ENCODE results near the gene CAPNS2.

The CAPNS2 gene

DNA sequence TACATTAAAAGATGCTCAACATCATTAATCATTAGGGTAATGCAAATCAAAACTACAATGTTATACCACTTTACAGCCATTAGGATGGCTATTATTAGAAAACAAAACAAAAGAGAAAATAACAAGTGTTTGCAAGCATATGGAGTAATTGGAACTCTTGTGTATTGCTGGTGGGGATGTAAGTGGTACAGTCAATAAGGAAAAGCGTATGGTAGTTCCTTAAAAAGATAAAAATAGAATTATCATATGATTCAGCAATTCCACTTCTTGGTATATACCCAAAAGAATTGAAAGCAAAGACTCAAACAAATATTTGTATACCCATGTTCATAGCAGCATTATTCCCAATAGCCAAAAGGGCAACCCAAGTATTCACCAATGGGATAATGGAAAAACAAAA is 1.4 kb upstream of the CAPNS2 start:
- no peak for TF ChIP-seq CTCF (conservative IDR thresholded peaks at IDR 0.05; ENCODE audit: low read depth, low read length)
- H3K4me3 ChIP-seq (ENCODE audit: low read length), result no peak overlapping the region
- no peak for DNase-seq (ENCODE audit: low read depth)

DNA sequence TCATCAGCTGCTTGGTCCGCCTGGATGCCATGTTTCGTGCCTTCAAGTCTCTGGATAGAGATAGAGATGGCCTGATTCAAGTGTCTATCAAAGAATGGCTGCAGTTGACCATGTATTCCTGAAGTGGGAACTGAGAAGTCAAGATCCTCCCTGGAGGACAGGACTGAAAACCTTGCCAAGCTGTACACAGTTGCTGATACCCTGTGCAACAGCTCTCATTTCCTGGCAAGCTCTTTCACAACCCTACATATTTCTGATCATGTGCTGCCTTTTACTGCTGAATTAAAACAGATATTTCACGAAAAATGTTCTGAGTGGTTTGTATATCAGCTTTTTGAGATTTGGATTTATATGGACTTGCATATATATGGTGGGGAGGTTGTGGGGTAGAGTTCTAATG is 898 bp downstream of the CAPNS2 start:
- no peak overlapping the region for H3K4me3 ChIP-seq (ENCODE audit: low read length)
- TF ChIP-seq CTCF (conservative IDR thresholded peaks at IDR 0.05; ENCODE audit: low read depth, low read length), result no peak
- DNase-seq (ENCODE audit: low read depth), result no peak

DNA sequence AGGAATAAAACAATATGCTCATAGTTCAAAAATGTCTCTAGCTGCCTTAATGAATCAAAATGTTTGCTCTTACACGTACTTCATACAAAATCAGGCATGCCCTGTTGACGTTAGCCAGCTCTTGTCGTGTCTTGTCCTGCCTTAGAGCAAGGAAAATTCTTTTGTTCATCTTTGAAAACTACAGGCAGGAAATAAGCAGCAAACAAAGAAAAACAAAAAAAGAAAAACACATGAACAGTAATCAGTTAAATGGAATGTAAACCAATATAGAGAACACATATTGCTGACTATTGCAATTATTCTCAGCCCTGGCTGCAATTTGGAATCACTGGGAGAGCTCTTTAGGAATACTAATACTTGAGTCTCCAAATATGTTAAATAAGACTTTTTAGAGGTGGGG is 1.7 kb downstream of the CAPNS2 start:
- DNase-seq (ENCODE audit: low read depth), result no peak
- no peak for TF ChIP-seq CTCF (conservative IDR thresholded peaks at IDR 0.05; ENCODE audit: low read depth, low read length)

DNA sequence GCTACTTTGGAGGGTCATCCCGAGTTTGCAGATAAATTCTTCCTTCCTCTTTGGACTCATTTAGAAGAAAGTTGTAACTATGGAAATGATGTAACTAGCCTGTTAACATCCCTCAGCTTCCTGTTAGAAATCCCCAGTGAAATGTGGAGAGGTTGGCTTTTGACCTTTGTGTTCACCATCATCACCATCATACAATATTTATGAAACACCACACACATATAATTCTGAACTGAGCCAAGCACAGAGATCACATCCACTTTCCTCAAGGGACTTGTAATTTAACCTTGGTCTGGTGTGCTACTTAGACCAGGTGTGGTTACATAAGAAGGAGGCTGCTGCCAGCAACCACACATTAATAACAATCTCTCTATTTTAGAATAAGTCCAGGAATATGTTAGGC is 2.5 kb downstream of the CAPNS2 start:
- H3K4me3 ChIP-seq (ENCODE audit: low read length), result no peak overlapping the region
- no peak for TF ChIP-seq CTCF (conservative IDR thresholded peaks at IDR 0.05; ENCODE audit: low read depth, low read length)

More for the DNA sequence above, 1.7 kb downstream of the CAPNS2 start:
- H3K4me3 ChIP-seq (ENCODE audit: low read length), result no peak overlapping the region

DNA sequence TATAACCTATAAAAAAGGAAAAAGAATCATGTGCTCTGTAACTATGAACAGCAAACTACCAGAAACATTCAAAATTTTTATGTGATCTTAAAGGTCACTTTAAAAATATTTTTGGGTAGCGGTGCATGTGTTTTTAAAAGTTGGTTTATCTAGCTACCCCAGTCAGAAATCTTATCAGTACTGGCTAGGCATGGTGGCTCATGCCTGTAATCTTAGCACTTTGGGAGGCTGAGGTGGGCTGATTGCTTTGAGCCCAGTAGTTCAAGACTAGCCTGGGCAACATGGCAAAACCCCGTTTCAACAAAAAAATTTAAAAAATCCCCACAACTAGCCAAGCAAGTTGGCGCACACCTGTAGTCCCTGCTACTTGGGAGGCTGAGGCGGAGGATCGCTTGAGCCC is 3.7 kb downstream of the CAPNS2 start:
- no peak for TF ChIP-seq CTCF (conservative IDR thresholded peaks at IDR 0.05; ENCODE audit: low read depth, low read length)
- no peak for DNase-seq (ENCODE audit: low read depth)
- no peak overlapping the region for H3K4me3 ChIP-seq (ENCODE audit: low read length)

More for the DNA sequence above, 2.5 kb downstream of the CAPNS2 start:
- no peak for DNase-seq (ENCODE audit: low read depth)

- H3K4me3 ChIP-seq (ENCODE audit: low read length), result no peak overlapping the region
- no peak for TF ChIP-seq CTCF (conservative IDR thresholded peaks at IDR 0.05; ENCODE audit: low read depth, low read length)
- DNase-seq (ENCODE audit: low read depth), result no peak
Observed at GRCh38 chr16:55571191-55571897, 4.9 kb downstream of the CAPNS2 start.

- H3K4me3 ChIP-seq (ENCODE audit: low read length), result no peak overlapping the region
- DNase-seq (ENCODE audit: low read depth), result no peak
- TF ChIP-seq CTCF (conservative IDR thresholded peaks at IDR 0.05; ENCODE audit: low read depth, low read length), result no peak
Observed at GRCh38 chr16:55572439-55572838, 6.0 kb downstream of the CAPNS2 start.

Data from retinal pigment epithelial cell (primary cell).